NCI-H2107 (cell line): ENCODE data around the gene DNAAF8.
"Not testable (repeated sequence)": the region's sequence is repeated elsewhere in the genome, so short reads cannot be mapped to it uniquely, and the experiment has no call there.

ENCODE experiments used
- DNase-seq: peaks from one replicate; lab custom pipeline; 2025; lab: John Stamatoyannopoulos, UW

The DNAAF8 gene

DNA sequence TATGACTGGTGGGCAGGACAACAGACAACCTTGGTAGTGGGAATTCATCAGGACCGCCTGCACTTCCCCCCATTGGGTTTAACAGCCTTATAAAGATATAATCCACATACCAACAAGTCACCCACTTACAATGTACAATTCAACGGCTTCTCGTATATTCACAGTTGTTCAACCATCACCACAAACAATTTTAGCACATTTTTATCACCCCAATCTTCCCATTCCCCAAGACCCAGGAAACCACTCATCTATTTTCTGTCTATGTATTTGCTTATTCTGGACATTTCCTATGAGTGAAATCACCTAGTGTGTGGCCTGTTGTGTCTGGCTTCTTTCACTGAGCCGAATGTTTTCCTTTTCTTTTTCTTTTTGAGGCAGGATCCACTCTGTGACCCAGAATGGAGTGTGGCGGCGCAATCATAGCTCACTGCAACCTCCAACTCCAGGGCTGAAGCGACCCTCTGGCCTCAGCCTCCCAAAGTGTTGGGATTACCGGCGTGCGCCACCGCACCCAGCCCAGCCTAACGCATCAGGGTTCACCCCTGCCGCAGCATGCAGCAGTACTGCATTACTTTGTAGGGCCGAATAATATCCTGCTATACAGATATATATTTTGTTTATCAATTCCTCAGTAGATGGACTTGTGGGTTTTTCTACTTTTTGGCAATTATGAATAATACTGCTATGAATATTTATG is 11.1 kb upstream of the DNAAF8 start:
- DNase-seq, result no peak

GRCh38 chr16:4724661-4725270 is 9.6 kb upstream of the DNAAF8 start:
- no peak for DNase-seq

- DNase-seq, result no peak
Observed at GRCh38 chr16:4726616-4727015, 7.7 kb upstream of the DNAAF8 start.

DNA sequence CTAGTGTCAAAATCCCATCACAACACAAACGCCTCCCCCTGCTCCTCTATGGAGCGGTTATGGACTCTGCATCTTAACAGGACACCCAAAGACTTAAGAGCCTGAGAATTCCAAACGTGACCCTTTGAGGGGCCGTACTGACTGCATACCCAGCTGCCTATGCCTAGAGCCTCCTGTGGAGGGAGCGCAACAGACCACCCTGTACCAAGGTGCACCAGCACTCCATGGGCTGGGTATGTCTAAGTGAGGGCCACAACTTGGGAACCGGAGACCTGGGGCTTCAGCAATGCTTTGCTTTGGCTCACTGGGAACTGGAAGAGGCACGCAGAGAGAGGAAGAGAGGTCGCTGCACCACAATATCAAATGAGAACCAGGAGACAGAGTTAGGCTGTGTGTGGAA is 5.7 kb upstream of the DNAAF8 start:
- no peak for DNase-seq

GRCh38 chr16:4729876-4730275 is 4.5 kb upstream of the DNAAF8 start:
- DNase-seq, result no peak

- no peak for DNase-seq
Observed at GRCh38 chr16:4733211-4733742, 1.1 kb upstream of the DNAAF8 start.

- DNase-seq, result no peak
Observed at GRCh38 chr16:4733747-4734062, 632 bp upstream of the DNAAF8 start.

DNA sequence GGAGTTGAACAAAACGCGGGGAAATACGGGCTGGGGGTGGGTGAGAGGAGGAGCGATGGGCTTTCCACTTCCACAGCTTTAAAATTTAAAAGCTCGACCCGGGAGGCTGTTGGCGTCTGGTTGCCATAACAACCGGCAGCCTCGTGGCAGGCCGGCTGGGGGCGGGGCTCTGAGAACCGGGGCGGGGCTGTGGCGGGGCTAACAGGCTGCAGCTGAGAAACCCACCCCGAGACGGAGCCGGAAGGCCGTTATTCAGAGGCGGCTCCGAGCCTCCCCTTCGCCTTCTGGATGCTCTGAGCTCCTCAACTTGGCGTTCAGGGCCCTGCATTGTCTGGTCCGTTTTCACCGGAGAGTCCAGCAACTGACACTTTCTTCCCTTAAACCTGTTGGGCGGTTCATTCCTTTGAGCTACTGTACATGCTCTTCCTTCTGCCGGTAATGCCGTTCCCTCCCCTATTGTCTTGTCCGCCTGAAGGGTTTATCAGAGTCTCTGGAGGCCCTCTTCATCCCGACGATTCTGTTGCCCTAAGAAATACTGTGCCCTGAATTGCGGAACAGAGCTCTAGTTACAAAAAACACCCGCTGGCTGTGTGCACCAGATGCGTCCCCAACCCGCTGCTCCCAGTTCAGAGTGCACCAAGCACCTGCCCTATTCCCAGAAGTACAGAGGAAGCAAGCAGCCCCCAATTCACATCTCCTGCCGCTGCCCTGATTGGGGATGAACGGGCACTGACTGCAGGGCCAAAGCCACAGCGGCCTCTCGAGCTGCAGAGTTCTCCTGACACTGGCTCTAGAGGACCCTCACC is 596 bp downstream of the DNAAF8 start:
- no peak for DNase-seq

GRCh38 chr16:4736546-4736945 is 2.2 kb downstream of the DNAAF8 start:
- DNase-seq, result no peak

DNA sequence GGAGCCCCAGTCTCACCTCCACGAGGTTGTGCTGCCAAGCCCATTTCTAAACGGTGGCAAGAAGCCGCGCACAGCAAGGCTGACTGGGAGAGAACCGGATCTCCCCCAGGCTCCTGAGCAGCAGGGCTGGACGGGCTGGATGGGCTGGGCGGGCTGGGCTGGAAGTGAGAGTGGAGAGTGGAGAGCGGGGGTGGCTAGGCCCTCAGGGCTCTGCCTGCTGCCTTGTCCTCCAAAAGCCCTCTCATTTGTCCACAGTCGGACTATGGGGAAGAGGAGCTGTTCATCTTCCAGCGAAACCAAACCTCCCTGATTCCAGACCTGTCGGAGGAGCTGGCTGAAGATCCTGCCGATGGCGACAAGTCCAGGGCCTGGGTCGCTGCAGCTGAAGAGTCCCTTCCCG is 3.2 kb downstream of the DNAAF8 start:
- DNase-seq, result no peak

DNA sequence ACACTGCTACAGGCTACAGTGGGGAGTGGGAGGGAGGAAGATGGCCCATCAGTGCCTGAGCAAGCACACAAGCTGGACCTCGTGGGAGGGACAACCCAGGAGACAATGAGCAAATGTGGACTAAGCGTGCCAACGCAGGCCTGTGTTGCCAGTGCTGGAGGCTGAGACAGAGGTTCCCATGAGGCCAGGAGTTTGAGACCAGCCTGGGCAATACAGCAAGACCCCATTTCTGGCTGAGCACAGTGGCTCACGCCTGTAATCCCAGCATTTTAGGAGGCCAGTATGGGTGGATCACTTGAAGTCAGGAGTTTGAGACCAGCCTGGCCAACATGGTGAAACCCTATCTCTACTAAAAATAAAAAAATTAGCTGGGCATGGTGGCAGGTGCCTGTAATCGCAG is 4.0 kb downstream of the DNAAF8 start:
- DNase-seq, result not testable (repeated sequence)

DNA sequence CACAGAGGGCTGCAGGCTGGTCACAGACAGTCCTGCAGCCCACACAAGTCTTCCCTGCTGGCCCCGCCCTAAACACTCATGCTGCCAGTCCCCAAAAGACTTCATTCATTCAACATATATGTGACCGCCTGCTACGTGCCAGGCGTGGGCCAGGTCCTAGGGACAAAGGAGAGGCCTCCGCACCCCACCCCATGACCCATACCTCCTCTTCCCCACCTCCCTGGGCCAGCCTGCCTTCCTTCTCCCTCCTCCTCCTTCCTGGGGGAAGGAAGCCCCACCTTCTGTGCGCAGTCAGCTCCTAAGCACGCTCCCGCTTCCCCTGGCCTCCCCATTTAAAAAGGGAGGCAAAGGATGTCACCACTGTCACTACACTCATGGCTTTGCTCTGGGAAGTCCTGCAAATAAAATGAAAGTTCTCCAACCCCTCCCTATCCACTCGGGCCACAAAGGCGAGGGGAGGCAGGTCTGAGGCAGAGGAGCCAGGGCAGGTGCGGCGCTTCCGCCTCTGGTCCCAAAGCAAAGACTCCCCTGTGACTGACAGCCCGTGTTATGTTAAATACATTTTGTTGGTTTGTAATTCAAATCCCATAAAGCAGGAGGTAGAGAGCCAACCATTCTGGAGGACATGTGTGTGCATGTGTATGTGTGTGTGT is 9.0 kb downstream of the DNAAF8 start:
- DNase-seq, result no peak

DNA sequence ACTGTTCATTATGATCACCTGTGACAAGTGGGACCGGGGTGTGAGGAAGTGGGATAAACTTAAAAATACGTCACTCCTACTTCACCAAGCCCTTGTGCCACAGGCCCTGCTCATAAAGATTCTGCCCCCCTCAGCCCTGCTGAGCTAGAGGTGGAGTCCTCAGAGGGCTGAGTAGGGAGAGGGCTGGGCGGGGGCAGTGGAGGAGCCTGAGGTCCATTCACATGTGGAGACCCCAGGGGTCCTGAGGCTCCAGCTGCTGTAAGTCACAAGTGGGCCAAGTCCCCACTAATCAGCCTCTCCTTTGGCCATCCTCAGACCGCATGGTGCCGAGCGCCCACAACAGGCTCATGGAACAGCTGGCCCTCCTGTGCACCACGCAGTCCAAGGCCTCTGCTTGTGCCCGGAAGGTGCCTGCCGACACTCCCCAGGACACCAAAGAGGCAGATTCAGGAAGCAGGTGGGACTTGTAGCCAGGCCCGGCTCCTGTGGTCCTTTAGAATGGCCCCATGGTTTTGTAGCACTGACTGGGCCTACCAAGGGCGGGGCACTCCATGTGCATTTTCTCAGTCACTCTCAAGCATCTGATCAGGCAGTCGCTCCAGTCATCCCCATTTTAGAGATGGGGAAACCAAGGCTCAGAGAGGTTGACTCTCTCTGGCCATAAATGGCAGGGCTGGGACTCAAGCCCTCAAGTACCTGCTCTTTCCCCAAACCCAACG is 10.4 kb downstream of the DNAAF8 start:
- no peak for DNase-seq

DNA sequence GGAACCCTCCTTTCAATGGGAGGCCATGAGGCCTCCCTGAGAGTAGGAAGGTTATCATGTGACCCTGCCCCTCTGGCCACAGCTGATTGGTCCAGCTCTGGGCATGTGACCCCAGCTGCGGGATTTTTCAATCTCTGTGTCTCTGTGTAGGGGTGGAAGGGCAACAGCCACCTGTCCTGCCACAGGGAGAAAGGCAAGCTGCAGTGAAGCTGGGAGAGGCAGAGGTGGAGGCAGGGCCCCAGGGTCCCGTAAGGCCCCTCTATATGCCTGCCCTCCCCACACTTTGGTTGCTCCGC is 10.9 kb downstream of the DNAAF8 start:
- DNase-seq, result no peak

DNA sequence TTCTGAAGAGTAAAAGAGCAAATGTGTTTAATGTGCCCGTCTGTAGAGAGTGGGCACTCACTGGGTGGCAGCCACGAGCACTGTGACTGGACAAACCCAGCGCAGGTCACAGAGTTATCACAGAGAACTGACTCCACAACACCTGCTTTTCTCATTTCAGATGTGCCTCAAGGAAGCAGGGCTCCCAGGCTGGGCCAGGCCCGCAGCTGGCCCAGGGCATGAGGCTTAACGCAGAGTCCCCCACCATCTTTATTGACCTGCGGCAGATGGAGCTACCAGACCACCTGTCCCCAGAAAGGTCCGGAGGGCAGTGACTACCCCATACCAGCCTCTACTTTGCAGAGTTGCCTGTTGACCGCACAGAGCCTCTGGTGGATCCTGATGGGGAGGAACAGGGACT is 11.9 kb downstream of the DNAAF8 start:
- DNase-seq, result no peak

DNA sequence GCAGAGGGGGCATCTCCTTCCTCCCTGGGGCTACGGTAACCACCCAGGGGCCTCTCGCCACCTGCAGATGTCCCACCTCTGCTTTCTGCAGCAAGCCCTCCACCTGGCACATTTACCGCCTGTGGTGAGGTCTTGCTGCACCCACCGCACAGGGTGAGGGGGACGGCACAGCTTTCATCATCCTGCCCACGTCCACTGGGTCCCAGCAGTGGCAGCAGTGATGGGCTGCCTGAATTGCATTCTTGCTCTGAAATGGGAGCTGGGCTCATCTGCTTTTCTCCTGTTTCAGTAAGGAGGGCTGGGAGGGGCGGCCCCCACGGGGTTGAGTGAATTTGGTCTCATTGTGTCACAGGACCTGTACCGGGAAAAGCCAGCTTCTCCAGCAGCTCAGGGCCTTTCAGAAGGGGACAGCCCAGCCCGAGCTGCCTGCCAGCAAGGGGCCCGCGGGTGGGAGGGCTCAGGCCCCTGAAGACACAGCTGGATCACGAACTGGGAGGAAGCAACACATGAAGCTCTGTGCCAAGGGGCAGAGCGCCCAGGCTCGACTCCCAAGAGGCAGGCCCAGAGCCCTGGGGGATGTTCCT is 12.7 kb downstream of the DNAAF8 start:
- no peak for DNase-seq

DNA sequence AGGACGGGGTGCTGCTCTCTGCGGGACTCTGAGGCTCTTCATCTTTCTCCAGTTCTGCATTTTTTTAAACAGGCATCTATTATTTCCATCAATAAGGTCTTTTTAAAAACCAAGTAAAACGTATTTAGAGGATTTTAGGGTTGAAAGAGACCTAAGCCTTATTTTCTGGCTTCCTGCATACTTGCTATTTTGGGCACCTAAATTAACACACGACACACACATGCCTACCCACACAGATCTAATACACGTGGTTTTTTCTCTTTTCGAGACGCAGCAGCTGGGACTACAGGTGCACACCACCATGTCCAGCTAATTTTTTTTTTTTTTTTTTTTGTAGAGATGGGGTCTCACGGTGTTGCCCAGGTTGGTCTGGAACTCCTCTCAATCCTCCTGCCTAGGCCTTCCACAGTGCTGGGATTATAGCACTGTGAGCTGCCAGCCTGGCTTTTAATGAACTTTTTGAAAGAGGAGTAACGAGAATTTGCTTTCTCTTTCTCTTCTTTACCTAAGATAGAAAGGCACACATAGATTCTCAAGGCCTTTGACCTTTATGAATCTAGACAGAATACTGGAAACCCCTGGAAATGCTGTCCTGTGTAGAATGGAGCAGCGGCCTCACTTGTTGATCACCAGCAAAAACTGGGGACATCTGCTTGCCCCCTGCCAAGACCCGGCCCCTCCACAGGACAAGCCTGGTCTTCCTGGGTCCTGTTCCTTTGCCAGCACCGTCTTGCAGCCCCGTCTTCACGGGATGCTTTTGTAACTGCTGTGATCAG is 13.8 kb downstream of the DNAAF8 start:
- no peak for DNase-seq

GRCh38 chr16:4748682-4749411 is 14.5 kb downstream of the DNAAF8 start:
- DNase-seq, result no peak

GRCh38 chr16:4749700-4750257 is 15.4 kb downstream of the DNAAF8 start:
- DNase-seq, result no peak

DNA sequence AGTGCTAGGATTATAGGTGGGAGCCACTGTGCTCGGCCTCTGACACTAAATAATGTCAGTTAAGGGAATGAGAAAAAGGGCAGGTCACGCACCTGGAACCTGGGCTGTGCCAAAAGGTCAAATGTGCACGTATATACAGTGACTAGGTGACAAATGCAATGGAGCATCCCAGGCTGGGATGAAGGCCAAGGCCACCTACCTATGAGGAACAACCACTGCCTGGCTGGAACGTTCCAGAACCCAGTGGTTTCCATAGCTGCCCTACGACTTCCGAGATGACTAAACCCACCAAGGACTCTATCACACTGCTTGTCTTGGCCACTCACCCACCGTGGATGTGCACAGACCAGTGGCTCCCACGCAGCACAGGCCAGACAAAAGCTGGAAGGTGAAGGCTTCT is 16.6 kb downstream of the DNAAF8 start:
- no peak for DNase-seq
